ENCODE results near the gene CAMK4.

DNA sequence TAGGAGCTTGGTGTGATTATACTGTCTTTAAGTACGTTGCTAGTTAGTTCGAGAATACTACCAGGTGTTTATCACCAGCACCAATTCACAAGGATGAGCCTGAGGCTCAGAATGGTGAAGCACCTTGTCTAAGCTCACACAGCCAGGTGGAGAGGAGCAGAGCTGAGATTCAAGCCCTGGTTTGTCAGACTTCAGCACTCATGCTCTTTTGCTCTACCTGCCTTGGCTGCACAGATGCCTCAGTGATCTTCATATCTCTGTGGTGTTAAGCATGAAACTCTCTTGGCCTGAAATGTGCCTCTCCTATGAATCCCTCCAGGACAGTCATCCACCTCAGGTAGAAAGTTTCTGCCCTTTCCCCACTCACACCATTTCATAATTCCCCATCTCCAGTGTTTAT lies 12.2 kb downstream of the CAMK4 start:
- TF ChIP-seq, protein P1, sequence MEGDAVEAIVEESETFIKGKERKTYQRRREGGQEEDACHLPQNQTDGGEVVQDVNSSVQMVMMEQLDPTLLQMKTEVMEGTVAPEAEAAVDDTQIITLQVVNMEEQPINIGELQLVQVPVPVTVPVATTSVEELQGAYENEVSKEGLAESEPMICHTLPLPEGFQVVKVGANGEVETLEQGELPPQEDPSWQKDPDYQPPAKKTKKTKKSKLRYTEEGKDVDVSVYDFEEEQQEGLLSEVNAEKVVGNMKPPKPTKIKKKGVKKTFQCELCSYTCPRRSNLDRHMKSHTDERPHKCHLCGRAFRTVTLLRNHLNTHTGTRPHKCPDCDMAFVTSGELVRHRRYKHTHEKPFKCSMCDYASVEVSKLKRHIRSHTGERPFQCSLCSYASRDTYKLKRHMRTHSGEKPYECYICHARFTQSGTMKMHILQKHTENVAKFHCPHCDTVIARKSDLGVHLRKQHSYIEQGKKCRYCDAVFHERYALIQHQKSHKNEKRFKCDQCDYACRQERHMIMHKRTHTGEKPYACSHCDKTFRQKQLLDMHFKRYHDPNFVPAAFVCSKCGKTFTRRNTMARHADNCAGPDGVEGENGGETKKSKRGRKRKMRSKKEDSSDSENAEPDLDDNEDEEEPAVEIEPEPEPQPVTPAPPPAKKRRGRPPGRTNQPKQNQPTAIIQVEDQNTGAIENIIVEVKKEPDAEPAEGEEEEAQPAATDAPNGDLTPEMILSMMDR (IDR thresholded peaks at IDR 0.05; ENCODE audit: low read depth, low read length, poor library complexity, severe bottlenecking) = no peak
- no peak for TF ChIP-seq EZH2phosphoT487 (IDR thresholded peaks at IDR 0.05; ENCODE audit: borderline replicate concordance, low read length)
